ENCODE results near the gene RNF168.

DNA sequence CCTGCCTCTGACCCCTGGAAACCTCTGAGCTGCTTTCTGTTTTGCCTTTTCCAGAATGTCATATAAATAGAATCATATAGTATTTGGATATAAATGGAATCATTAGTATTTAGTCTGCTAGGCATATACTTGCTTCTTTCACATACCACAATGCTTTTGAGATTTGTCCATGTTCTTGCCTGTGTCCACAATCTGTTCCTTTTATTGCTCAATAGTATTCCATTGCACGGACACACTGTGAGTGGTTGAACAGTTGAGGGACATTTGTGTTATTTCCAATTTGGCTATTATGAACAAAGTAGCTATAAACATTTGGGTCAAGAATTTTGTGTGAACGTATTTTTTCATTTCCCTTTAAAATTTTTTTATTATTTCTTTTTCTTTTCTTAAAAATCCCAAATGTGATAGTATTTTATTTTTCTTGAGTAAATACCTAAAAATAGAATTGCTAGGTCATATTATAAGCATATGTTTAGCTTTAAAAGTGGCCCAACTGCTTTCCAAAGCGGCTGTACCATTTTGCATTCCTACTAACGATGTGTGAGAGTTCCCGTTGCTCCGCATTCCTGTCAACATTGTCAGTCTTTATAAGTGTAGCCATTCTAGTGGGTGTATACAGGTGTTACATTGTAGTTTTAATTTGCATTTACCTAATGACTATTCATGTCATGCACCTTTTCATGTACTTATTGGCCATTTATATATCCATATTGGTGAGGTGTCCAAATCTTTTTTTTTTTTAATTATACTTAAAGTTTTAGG lies 38.3 kb upstream of the RNF168 start:
- TF ChIP-seq, protein P1, sequence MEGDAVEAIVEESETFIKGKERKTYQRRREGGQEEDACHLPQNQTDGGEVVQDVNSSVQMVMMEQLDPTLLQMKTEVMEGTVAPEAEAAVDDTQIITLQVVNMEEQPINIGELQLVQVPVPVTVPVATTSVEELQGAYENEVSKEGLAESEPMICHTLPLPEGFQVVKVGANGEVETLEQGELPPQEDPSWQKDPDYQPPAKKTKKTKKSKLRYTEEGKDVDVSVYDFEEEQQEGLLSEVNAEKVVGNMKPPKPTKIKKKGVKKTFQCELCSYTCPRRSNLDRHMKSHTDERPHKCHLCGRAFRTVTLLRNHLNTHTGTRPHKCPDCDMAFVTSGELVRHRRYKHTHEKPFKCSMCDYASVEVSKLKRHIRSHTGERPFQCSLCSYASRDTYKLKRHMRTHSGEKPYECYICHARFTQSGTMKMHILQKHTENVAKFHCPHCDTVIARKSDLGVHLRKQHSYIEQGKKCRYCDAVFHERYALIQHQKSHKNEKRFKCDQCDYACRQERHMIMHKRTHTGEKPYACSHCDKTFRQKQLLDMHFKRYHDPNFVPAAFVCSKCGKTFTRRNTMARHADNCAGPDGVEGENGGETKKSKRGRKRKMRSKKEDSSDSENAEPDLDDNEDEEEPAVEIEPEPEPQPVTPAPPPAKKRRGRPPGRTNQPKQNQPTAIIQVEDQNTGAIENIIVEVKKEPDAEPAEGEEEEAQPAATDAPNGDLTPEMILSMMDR (IDR thresholded peaks at IDR 0.05), result no peak
- TF ChIP-seq POLR2A (IDR thresholded peaks at IDR 0.05), result no peak
- TF ChIP-seq EP300 (IDR thresholded peaks at IDR 0.05), result no peak
